Measurements from ENCODE around the gene LMBR1.
"Not testable (repeated sequence)": the region's sequence is repeated elsewhere in the genome, so short reads cannot be mapped to it uniquely, and the experiment has no call there.

Gene LMBR1

DNA sequence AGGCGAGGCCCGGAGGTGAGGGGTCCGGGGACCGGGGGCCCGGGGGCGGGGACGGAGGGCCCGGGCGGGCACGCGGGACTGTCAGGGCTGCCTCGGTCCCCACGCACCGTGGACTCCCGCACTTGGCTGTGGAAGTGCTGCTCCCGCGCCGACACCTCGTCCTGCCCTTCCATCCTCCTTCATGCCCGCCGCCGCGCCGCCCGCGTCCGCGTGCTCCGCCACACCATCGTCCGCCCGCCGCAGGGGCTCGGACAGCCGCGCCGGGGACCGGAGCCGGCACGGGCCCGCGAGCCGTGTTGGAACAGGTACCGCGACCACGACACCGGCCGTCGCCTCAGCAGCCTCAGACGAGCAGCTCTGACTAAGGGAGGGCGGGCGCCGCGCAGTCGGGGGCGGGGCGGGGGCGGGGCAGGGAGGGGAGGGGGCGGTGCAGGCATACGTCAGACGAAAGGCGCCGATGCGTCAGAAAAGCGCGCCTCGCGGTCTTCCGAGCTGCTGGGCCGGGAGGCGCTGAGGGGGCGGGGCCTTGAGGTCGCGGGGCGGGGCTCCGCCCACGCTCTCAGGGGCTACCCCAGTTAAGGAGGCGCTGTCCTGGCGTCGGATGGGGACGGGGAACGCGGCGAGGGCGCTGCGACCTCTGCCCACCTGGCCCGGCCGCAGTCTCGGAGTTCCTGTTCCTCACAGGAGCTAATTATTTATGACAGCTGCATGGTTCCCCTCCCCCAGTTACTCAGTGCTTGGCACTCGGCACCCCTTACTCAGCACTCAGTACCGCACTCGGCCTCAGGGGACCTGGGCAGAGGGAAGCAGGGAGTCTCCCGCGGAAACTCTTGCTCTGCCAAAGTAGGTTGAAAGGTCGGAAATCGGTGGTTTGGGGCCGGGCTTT, at the start of gene LMBR1:
LMBR1 (minus strand) TSS at position 363 of the 886 bp plus-strand sequence; CDS start at position 173, 190 bp downstream.
- DNase-seq = peak; percentile 93

DNA sequence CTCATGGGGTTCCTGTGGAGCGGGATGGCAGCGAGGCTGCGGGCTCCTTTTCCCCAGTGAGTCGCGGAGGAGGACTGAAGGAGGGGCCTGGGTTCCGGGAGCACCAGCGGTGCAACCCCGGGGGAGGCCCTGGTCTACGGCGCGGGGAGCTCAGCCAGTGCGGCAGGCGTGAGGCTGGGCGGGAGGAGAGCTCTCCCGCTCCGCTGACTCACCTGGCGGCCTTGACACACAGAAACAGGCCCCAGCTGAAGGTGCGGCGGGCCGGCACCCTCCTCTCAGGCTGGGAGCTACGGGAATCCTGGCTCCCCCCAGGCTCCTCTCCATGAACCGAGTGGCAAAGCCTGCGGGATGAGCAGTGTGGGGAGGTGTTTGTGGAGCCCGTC, 49.7 kb upstream of the LMBR1 start:
- DNase-seq = no peak

DNA sequence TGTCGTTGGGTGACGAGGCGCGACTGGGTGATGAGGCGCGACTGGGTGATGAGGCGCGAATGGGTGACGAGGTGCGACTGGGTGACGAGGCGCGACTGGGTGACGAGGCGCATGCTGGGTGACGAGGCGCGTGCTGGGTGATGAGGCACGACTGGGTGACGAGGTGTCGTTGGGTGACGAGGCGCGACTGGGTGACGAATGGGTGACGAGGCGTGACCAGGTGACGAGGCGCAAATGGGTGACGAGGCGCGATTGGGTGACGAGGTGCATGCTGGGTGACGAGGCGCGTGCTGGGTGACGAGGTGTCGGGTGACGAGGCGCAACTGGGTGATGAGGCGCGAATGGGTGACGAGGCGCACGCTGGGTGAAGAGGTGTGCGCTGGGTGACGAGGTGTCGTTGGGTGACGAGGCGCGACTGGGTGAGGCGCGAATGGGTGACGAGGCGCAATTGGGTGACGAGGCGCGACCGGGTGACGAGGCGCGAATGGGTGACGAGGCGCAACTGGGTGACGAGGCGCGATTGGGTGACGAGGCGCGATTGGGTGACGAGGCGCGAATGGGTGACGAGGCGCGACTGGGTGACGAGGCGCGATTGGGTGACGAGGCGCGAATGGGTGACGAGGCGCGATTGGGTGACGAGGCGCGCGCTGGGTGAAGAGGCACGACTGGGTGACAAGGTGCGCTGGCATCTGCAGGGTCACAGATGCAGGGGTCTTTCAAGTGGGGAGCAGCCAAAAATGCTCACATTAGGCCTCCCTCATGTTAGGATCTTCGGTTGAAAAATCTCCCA, 48.6 kb upstream of the LMBR1 start:
- no peak for DNase-seq

DNA sequence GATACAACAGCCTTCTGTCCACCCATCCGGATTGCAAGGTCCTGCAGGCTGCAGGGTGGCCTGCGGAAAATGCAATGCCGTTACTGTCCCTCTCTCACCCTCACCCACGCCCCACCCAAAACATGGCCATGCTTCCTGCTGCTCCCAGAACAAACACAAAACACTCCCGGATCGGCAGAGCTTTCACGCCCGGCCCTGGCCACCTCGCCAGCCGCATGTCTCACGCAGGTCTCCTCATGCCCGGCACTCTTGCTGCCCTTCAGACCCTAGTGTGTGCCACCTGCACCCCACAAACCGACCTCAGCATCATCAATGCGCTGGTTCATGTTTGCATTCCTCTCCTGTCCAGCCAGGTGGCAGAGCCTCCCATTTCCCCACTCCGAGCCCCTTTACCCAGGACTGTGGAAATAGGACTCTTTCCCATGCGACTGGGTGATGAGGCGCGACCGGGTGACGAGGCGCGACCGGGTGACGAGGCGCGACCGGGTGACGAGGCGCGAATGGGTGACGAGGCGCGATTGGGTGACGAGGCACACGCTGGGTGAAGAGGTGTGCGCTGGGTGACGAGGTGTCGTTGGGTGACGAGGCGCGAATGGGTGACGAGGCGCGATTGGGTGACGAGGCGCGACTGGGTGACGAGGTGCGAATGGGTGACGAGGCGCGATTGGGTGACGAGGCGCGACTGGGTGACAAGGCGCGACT, 47.6 kb upstream of the LMBR1 start:
- DNase-seq = no peak

- DNase-seq = not testable (repeated sequence)
Measured at GRCh38 chr7:156936766-156937165, 43.8 kb upstream of the LMBR1 start.

DNA sequence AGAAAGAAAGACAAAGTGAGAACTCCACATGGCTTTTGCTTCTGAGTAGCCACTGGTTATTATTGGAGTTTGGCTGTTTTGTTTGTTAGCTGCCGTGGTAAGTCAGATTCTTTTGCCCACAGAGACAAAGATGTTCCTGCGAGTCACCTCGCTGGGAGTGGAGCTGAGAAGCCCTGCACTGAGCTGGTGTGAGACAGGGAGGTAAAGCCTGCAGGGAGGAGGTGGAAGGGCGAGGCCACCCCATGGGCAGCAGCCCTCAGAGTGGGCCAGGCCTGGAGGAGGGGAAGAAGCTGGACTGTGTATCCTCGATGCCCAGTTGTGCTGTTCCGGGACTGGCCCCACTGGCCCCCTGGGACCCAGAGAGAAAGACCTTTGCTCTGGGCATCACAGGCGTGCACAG, 42.3 kb upstream of the LMBR1 start:
- DNase-seq = no peak

- no peak for DNase-seq
Measured at GRCh38 chr7:156932006-156932405, 39.0 kb upstream of the LMBR1 start.

DNA sequence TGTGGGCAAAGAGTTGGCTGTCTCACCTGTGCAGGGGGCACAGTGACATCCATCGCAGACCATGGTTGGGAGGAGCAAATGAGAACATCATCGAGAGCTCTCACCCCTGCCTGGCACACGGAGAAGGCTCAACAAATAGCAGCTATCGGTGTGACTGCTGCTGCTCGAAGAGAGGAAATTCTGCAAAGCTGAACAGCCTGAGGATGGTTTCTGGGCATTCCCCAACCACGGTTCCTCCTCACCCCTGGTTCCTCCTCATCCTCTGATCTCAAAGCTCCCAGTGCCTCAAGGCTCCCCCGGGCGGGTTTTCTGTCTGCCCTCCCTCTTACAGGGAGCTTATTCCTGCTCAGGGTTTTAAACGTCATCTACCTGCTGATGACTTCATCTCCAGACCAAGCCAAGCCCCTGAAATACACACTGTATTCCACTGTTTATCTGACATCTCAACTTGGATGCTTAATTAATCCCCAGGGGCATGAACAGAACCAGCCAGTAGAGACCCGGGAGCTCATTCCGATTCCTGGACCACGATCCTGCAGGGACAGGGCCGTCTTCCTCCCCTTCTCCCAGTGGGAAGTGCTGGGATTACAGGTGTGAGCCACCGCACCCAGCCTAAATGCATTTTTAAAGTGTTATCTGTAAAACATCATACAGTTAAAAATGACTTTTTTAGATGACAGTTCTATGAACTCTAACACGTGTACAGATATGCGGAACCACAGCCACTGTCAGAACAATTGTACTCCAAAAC, 37.0 kb upstream of the LMBR1 start:
- peak; percentile 36 for DNase-seq

- no peak for DNase-seq
Measured at GRCh38 chr7:156928406-156928747, 35.4 kb upstream of the LMBR1 start.

DNA sequence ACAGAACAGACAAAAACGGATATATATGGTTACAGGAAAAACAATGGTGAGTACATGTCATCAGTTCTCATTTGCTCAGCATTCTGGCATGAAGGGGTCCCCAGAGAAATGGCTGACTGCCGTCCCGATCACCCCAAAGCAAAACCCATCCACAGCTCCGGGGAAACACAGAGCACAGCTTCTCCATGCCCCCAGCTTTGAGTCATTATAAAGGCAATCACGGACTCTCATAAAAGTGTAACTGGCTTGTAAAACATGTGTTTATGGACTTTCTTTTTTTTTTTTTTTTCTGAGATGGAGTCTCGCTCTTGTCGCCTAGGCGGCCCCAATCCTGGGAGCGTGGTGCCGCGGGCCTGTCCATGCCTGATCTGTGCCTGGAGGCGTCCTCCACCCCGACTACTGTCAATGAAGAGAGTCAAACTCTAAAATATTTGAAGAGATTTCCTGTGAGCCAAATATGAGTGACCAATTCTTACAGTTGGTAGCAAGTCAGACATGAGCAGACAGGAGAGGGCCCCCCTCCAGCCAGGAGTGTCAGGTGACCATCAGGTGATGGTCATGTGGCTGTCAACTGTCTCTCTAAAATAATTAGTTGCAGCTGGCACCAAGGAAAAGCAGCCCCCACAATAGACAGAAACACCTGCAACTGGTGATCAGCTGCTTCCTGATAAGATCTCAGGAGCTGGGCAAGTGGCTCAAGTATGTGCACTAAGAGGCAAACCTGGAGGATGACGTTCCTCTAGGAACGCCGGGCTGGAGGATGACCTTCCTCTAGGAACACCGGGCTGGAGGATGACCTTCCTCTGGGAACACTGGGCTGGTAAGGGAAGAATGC, 34.8 kb upstream of the LMBR1 start:
- DNase-seq = no peak

GRCh38 chr7:156925821-156926220, 32.8 kb upstream of the LMBR1 start:
- not testable (repeated sequence) for DNase-seq

DNA sequence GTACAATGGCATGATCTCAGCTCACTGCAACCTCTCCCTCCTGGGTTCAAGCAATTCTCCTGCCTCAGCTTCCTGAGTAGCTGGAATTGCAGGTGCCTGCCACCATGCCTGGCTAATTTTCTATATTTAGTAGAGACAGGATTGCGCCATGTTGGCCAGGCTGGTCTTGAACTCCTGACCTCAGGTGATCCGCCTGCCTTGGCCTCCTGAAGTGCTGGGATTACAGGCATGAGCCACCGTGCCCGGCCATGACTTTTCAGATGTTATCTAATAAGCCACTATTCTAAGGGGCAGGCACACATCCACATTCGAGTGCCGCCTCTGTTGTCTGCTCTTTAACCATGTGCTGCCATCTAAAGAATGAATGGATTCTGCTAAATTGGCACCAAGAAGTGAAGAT, 29.3 kb upstream of the LMBR1 start:
- not testable (repeated sequence) for DNase-seq

DNA sequence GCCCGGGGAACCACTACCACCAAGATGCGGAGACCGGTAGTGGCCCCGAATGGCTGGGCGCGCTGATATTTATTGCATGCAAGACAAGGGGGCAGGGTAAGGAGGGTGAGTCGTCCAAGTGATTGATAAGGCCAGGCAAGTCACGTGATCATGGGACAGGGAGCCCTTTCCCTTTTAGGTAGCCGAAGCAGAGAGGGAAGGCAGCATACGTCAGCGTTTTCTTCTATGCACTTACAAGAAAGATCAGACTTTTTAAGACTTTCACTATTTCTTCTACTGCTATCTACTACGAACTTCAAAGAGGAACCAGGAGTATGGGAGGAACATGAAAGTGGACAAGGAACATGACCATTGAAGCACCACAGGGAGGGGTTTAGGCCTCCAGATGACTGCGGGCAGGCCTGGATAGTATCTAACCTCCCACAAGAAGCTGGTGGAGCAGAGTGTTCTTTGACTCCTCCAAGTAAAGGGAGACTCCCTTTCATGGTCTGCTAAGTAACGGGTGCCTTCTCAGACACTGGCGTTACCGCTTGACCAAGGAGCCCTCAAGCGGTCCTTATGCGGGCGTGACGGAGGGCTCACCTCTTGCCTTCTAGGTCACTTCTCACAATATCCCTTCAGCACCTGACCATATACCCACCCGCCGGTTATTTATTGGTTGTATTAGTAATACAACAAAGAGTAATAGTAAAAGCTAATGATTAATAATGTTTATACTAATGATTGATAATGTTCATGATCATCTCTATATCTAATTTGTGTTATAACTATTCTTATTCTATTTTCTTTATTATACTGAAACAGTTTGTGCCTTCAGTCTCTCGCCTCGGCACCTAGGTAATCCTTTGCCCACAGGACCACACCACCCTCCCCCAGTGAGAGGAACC, 27.7 kb upstream of the LMBR1 start:
- not testable (repeated sequence) for DNase-seq

DNA sequence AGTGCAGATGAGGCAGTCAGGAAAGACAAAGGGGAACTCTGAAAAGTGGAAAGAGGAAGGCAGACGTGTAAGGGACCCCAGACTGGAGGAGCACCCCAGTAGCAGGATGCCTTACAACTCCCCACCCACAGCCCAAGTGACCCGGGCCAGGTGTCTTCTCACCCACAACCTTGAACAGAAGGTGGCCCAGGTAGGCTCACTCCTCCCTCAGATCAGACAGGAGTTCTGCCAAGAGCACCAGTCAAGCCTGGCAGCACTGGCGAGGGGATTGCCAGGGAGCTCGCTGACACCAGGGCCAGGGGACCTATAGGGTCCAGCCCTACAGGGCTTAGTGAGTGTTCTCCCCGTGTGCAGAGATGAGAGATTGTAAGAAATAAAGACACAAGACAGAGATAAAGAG, 27.1 kb upstream of the LMBR1 start:
- no peak for DNase-seq

DNA sequence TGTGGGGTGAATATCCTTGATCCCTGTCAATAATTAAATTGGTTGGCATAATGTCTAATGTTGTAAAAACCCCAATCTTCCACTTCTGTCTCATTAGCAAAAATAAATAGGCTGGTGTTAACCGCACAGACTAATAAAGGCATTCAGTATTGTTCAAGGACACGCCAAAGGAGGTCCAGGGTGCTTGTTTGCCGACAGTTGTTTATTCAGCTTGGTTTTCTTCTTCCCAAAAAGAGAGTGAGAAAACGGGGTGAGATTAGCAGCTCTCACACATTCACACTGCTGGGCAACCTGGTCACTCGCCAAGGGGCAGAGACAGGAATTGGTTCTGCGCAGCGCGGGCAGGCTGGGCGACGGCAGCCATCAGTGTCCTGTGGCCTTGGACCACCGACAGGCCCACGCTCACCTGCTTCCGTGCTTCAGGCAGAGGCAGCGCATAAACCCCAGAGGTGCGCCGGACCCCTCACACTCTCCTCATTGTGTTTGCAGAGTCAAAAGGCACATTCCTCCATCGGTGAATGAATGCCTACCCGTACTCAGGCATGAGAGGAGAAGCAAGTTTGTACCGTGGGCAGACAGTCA, 26.2 kb upstream of the LMBR1 start:
- no peak for DNase-seq

GRCh38 chr7:156918635-156919034, 25.7 kb upstream of the LMBR1 start:
- no peak for DNase-seq

DNA sequence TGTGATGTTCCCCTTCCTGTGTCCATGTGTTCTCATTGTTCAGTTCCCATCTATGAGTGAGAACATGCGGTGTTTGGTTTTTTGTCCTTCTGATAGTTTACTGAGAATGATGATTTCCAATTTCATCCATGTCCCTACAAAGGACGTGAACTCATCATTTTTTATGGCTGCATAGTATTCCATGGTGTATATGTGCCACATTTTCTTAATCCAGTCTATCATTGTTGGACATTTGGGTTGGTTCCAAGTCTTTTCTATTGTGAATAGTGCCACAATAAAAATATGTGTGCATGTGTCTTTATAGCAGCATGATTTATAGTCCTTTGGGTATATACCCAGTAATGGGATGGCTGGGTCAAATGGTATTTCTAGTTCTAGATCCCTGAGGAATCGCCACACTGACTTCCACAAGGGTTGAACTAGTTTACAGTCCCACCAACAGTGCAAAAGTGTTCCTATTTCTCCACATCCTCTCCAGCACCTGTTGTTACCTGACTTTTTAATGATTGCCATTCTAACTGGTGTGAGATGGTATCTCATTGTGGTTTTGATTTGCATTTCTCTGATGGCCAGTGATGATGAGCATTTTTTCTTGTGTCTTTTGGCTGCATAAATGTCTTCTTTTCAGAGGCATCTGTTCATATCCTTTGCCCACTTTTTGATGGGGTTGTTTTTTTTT, 16.7 kb upstream of the LMBR1 start:
- not testable (repeated sequence) for DNase-seq

GRCh38 chr7:156907656-156908055, 14.7 kb upstream of the LMBR1 start:
- DNase-seq = no peak

DNA sequence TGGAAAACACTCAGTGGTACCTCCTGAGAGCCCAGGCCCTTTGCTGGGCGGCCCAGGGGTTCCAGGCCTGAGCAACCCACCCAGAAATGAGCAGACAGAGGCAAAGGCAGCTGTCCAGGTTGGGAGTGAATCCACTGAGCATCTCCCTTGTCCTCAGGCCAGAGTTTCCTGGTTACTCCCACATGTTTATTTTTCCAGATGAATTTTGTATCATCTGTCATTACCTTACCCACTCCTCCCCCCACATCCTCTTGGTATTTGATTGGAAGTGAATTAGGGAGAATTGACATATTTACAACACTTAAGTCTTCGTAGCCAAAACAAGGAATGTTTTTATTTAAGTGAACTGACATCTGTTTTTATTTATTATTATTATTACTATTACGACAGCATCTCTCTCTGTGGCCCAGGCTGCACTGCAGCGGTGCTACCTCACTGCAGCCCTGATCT, 13.2 kb upstream of the LMBR1 start:
- DNase-seq = no peak

All from activated CD4-positive, alpha-beta T cell treated with anti-CD3 and anti-CD28 coated beads, Interleukin-2, amount 50 U/mL, for 1 hour (primary cell).